ENCODE data around the gene ANKRD9.

- TF ChIP-seq CTCF (IDR thresholded peaks at IDR 0.05): no peak
- TF ChIP-seq POLR2A (IDR thresholded peaks at IDR 0.05): no peak
- no peak for TF ChIP-seq EP300 (IDR thresholded peaks at IDR 0.05)
Observed at GRCh38 chr14:102505000-102505619, 4.5 kb downstream of the ANKRD9 start.

Data from ovary (tissue), 3 donors.